GM12864 (cell line): Measurements from ENCODE around the gene CDH12.
"Not testable (repeated sequence)": the region's sequence is repeated elsewhere in the genome, so short reads cannot be mapped to it uniquely, and the experiment has no call there.

ENCODE experiments used
- DNase-seq: peaks from one replicate; pipeline ENCODE4 v3.0.0-alpha.2; 2011; ENCODE audit warnings: low read depth
- H3K4me3 ChIP-seq: 2 replicates; pipeline ENCODE4 v1.5.1; 2011; ENCODE audit warnings: mild to moderate bottlenecking, low read depth, low read length, control low read depth
- TF ChIP-seq, protein P1 (sequence below): IDR thresholded peaks from 2 replicates; pipeline ENCODE4 v1.5.1; 2011; ENCODE audit warnings: low read depth, mild to moderate bottlenecking, moderate library complexity, low read length, control low read depth, inconsistent platforms; ENCODE audit errors: missing control alignments

CDH12 gene

DNA sequence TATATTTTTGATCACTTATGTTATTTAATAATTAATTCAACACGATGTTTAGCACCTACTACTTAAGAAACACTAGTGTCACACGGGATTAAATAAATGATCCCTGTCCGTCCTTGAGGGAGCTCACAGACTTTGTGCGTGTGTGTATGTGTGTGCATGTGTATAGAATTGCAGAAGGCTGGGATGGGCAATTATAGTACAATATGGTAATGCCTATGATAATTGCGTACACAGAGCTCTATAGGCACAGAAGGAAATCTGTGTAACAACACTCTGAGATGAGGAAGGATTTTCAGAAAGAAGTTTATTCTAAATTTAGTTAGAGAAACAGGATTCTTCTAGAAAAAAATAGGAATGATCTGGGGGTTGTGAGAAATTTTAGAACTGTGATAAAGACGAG lies 76.9 kb downstream of the CDH12 start:
- no peak for DNase-seq
- TF ChIP-seq, protein P1, sequence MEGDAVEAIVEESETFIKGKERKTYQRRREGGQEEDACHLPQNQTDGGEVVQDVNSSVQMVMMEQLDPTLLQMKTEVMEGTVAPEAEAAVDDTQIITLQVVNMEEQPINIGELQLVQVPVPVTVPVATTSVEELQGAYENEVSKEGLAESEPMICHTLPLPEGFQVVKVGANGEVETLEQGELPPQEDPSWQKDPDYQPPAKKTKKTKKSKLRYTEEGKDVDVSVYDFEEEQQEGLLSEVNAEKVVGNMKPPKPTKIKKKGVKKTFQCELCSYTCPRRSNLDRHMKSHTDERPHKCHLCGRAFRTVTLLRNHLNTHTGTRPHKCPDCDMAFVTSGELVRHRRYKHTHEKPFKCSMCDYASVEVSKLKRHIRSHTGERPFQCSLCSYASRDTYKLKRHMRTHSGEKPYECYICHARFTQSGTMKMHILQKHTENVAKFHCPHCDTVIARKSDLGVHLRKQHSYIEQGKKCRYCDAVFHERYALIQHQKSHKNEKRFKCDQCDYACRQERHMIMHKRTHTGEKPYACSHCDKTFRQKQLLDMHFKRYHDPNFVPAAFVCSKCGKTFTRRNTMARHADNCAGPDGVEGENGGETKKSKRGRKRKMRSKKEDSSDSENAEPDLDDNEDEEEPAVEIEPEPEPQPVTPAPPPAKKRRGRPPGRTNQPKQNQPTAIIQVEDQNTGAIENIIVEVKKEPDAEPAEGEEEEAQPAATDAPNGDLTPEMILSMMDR = no peak
- H3K4me3 ChIP-seq = no peak overlapping the region

DNA sequence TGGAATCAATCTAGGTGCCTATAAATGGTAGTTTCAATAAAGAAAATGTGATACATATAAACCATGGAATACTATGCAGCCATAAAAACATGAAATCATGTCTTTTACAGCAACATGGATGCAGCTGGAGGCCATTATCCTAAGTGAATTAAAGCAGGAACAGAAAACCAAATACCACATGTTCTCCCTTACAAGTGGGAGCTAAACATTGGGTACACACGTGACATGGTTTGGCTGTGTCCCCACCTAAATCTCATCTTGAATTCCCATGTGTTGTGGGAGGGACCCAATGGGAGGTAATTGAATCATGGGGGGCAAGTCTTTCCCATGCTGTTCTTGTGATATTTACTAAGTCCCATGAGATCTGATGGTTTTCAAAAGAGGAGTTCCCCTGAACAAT lies 78.9 kb downstream of the CDH12 start:
- H3K4me3 ChIP-seq = not testable (repeated sequence)

DNA sequence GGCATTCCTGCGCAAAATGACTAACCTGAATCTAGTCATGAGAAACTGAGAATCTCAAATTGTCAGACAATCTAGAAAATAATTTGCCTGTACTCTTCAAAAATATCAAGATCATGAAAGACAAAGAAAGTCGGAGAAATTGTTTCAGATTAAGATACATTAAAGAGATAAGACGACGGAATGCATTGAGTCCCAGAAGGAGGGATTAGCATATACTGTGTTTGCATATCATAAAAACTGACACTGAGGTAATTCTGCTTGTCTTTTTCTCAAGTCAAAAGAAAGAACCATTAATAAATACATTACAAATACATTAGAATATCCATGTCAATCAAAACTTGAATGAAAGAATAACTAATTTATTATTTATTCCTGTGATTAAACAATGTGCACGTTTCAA lies 88.4 kb downstream of the CDH12 start:
- no peak for DNase-seq
- TF ChIP-seq, protein P1 = no peak
- no peak overlapping the region for H3K4me3 ChIP-seq

More for the DNA sequence above, 78.9 kb downstream of the CDH12 start:
- DNase-seq = not testable (repeated sequence)

DNA sequence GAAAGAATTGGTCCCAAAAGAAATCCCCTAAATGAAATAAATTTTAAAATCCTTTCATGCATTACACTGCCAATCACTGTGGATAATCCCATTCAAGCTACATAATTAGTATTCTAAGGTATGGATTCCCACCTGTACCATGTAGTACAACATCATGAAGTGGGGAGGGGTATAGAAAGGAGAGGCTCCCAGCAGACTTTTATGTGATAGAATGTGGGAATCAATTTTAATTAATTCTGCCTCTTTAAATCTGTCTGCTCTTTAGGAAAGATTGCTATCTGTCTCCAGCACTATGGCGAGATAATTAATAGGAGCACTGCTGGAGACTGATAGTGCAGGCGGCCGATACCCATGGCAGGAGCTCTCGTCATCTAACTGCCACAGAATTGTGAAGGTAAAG lies 95.4 kb downstream of the CDH12 start:
- TF ChIP-seq, protein P1 = no peak
- DNase-seq = no peak
- H3K4me3 ChIP-seq = no peak overlapping the region

DNA sequence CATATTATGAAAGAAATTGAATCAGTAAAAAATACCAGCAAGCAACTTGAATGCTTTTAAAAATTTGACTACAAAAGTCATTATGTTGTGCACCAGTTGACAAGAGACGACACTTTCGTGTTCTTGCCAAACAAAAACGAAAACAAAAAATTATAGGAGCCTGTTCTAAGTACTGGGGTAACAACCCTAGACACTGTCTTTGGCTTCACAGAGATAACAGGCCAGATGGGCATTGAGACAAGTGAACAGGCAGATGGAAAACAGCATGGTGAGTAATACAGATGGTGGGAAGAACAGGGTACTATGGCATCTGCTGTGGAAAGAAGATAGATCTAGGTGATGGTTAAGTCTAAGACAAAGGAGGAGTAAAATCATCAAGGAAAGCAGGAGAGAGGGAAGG lies 99.0 kb downstream of the CDH12 start:
- TF ChIP-seq, protein P1 = no peak
- no peak for DNase-seq
- H3K4me3 ChIP-seq = no peak overlapping the region

GRCh38 chr5:22751536-22751935 lies 101.6 kb downstream of the CDH12 start:
- TF ChIP-seq, protein P1 = no peak
- no peak for DNase-seq
- no peak overlapping the region for H3K4me3 ChIP-seq

DNA sequence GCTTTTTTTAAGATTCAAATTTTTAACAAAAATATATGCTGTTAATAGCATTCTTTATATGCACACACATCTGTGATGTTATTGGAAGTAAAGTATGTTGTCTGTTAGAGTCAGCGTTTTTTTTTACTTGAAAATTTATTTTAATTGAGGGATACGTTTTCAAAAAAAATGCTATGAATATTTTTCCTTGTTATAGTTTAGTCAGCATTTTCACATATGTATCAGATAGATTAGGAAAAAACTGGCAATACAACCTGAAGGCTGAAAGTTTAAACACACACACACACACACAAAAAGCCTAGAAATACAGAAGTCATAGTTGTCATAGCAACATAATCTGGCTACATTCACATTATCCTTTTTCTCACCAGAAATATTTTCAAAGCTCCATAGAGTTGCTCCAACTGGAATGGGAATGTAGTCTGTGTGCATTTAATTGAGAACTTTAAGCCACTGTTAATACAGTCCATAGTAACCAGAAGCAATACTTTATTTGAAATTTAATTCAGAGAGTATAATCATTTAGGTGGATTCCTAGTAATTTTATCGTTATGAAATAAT lies 116.6 kb downstream of the CDH12 start:
- DNase-seq = no peak
- H3K4me3 ChIP-seq = no peak overlapping the region
- TF ChIP-seq, protein P1 = no peak
